Hepatocyte (in vitro differentiated cells): Measurements from ENCODE around the gene POLR3GL. TPM values are rescaled to one million over a fixed set of nuclear protein-coding genes. Genes with fewer than 3 reads are reported as not detected.

Experiments
- DNase-seq: peaks from one replicate; pipeline ENCODE4 v3.0.0-alpha.2; 2016; ENCODE audit warnings: low spot score
- H2AFZ ChIP-seq: fragments of 200-600 bp; sonication (generic); 2 replicates; pipeline ENCODE4 v1.6.0; 2016; ENCODE audit warnings: antibody characterized with exemption, mild to moderate bottlenecking
- H3K27ac ChIP-seq: fragments of 200-600 bp; sonication (generic); 2 replicates; pipeline ENCODE4 v1.5.1; 2016; ENCODE audit warnings: mild to moderate bottlenecking
- H3K27me3 ChIP-seq: fragments of 200-600 bp; sonication (generic); 2 replicates; pipeline ENCODE4 v1.6.1; 2016
- H3K36me3 ChIP-seq: fragments of 200-600 bp; sonication (generic); replicated peaks from 2 replicates; pipeline ENCODE4 v1.5.1; 2016; ENCODE audit warnings: low read depth; ENCODE audit not compliant: insufficient read depth
- H3K4me1 ChIP-seq: fragments of 200-600 bp; sonication (generic); 2 replicates; pipeline ENCODE4 v1.5.1; 2016; ENCODE audit warnings: mild to moderate bottlenecking, moderate library complexity; ENCODE audit not compliant: insufficient read depth
- H3K4me2 ChIP-seq: fragments of 200-600 bp; sonication (generic); 2 replicates; pipeline ENCODE4 v1.6.0; 2016
- H3K4me3 ChIP-seq: fragments of 200-600 bp; sonication (generic); 2 replicates; pipeline ENCODE4 v1.5.1; 2016; ENCODE audit warnings: mild to moderate bottlenecking
- H3K79me2 ChIP-seq: fragments of 200-600 bp; sonication (generic); 2 replicates; pipeline ENCODE4 v1.6.0; 2017; ENCODE audit warnings: mild to moderate bottlenecking
- H3K9me2 ChIP-seq: fragments of 200-600 bp; sonication (generic); replicated peaks from 2 replicates; pipeline ENCODE4 v1.6.0; 2017; ENCODE audit warnings: mild to moderate bottlenecking; ENCODE audit not compliant: insufficient read depth
- H3K9me3 ChIP-seq: fragments of 200-600 bp; sonication (generic); 2 replicates; pipeline ENCODE4 v1.5.1; 2016; ENCODE audit warnings: low read depth, mild to moderate bottlenecking
- H4K20me1 ChIP-seq: fragments of 200-600 bp; sonication (generic); 2 replicates; pipeline ENCODE4 v1.6.0; 2016; ENCODE audit warnings: mild to moderate bottlenecking; ENCODE audit not compliant: insufficient read depth, poor library complexity, severe bottlenecking
- EZH2 ChIP-seq: fragments of 200-600 bp; sonication (generic); IDR thresholded peaks from 2 replicates; pipeline ENCODE4 v1.6.1; 2016; ENCODE audit warnings: antibody characterized with exemption, mild to moderate bottlenecking, borderline replicate concordance
- EZH2phosphoT487 ChIP-seq: fragments of 200-600 bp; sonication (generic); IDR thresholded peaks from one replicate; pipeline ENCODE4 v1.6.1; 2018; ENCODE audit warnings: antibody characterized with exemption, mild to moderate bottlenecking, low read depth, moderate library complexity; ENCODE audit not compliant: unreplicated experiment, severe bottlenecking
- WGBS: methylation state at CpG from one replicate; pipeline ENCODE4 v1.1.6; 2016; ENCODE audit warnings: low lambda C conversion rate; ENCODE audit errors: missing lambda C conversion rate; 5-methylcytosine and 5-hydroxymethylcytosine counted together
- polyA plus RNA-seq: library from polyadenylated mRNA; unstranded; fragments of >200 nt; fragmentation: Nextera tagmentation; extraction: Ambion mirVana; gene quantifications from 2 replicates; pipeline ENCODE4 v1.2.1, GENCODE V29; 2016
- total RNA-seq: library from RNA; depleted of rRNA; stranded (reverse); fragments of >200 nt; gene quantifications from 2 replicates; pipeline ENCODE4 v1.2.3, GENCODE V29; 2014
- TF ChIP-seq, protein P1 (sequence below): fragments of 200-600 bp; sonication (generic); IDR thresholded peaks from 2 replicates; pipeline ENCODE4 v1.5.1; 2016; ENCODE audit warnings: antibody characterized with exemption, mild to moderate bottlenecking; ENCODE audit not compliant: poor library complexity

POLR3GL gene
- total and polyA plus RNA-seq, 2 experiments from 2014 or later: 10.5 to 27.3 TPM

DNA sequence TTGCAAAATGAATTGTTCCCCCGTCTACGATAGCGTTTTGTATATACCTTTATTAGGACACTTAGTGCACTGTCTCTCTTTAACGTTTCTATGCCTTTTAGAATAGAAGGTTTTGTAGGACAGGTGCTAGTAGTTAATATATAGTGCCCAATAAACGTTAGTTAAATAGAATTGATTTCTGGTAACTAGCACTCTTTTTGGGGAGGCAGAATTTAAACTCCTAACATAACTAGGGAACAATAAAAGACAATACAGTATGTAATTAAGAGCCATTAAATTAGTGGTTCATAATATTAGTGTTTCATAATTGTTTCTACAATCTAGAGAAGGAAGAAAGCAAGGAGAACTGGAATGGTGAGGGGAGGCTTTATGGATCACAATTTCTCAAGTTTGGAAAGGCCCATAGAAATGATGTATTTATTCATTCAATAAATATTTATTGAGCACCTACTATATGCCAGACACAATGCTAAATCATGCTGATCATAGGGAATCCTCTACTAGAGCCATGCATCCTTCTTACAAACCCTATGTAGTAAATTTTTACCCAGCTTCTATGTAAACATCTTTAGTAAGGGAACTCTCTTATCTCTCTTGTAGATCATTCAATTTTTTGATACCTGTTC is 742 bp downstream of the POLR3GL start:
- 15% methylated on average over 5 of the region's 5 CpGs for WGBS

DNA sequence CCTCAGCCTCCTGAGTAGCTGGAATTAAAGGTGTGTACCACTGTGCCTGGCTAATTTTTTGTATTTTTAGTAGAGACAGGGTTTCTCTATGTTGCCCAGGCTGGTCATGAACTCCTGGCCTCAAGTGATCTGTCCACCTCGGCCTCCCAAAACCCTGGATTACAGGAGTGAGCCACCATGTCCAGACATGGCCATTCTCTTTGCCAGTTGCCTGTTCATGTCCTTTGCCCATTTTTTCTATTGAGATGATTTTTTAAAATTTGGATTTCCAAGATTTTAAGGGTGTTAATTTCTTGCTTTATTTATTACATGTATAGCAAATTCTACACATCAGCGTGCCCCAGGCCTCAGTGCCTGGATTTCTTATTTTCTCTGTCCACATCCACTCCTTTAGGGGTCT is 2.8 kb downstream of the POLR3GL start:
- Histone ChIP-seq H3K4me2 (no peak overlapping the region), H3K36me3 (no peaks in the 10 kb centered on the region), H3K4me3 (no peak overlapping the region), H3K79me2 (peaks cover 5% of the 10 kb centered on the region), H3K4me1 (peaks cover 17% of the 10 kb centered on the region), H3K9me3 (no peaks in the 10 kb centered on the region), H3K9me2 (no peaks in the 10 kb centered on the region), H3K27me3 (peaks cover 9% of the 10 kb centered on the region), H3K27ac (no peak overlapping the region), H2AFZ (no peak overlapping the region), H4K20me1 (no peaks in the 10 kb centered on the region)
- TF ChIP-seq, protein P1, sequence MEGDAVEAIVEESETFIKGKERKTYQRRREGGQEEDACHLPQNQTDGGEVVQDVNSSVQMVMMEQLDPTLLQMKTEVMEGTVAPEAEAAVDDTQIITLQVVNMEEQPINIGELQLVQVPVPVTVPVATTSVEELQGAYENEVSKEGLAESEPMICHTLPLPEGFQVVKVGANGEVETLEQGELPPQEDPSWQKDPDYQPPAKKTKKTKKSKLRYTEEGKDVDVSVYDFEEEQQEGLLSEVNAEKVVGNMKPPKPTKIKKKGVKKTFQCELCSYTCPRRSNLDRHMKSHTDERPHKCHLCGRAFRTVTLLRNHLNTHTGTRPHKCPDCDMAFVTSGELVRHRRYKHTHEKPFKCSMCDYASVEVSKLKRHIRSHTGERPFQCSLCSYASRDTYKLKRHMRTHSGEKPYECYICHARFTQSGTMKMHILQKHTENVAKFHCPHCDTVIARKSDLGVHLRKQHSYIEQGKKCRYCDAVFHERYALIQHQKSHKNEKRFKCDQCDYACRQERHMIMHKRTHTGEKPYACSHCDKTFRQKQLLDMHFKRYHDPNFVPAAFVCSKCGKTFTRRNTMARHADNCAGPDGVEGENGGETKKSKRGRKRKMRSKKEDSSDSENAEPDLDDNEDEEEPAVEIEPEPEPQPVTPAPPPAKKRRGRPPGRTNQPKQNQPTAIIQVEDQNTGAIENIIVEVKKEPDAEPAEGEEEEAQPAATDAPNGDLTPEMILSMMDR: no peak
- no peak for TF ChIP-seq EZH2
- no peak for TF ChIP-seq EZH2phosphoT487
- WGBS: 87% methylated on average over 2 of the region's 2 CpGs
- DNase-seq: no peak

More for the DNA sequence above, 742 bp downstream of the POLR3GL start:
- peak overlapping the region; percentile 70 for H2AFZ ChIP-seq
- H3K4me3 ChIP-seq: peak overlapping the region; percentile 27
- H3K9me2 ChIP-seq: no peaks in the 10 kb centered on the region
- peak overlapping the region; percentile 89 for H3K27ac ChIP-seq
- no peaks in the 10 kb centered on the region for H3K9me3 ChIP-seq
- TF ChIP-seq EZH2: no peak
- TF ChIP-seq EZH2phosphoT487: no peak
- TF ChIP-seq, protein P1: no peak
- peak overlapping the region; percentile 94 for H3K4me2 ChIP-seq
- H4K20me1 ChIP-seq: no peaks in the 10 kb centered on the region
- peaks cover 32% of the 10 kb centered on the region for H3K4me1 ChIP-seq
- no peak for DNase-seq
- H3K79me2 ChIP-seq: peaks cover 5% of the 10 kb centered on the region
- peaks cover 14% of the 10 kb centered on the region for H3K27me3 ChIP-seq
- H3K36me3 ChIP-seq: no peaks in the 10 kb centered on the region

DNA sequence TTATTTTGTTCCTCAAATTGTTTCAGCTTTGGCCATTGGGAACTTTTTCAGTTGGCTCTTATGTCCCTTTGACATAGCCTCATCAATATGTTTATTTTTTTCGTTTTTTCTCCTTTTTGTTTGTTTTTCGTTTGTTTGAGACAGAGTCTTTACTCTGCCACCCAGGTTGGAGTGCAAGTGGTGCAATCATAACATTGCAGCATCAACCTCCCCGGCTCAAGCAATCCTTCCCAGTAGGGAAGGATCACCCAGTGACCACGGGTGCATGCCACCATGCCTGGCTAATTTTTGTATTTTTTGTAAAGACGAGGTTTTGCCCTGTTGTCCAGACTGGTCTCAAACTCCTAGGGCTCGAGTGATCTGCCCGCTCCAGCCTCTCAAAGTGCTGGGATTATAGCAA is 8.1 kb downstream of the POLR3GL start:
- H3K79me2 ChIP-seq: peaks cover 1% of the 10 kb centered on the region
- WGBS: 82% methylated on average over 7 of the region's 7 CpGs

More for the DNA sequence above, 8.1 kb downstream of the POLR3GL start:
- H4K20me1 ChIP-seq: no peaks in the 10 kb centered on the region
- H3K9me2 ChIP-seq: no peaks in the 10 kb centered on the region
- no peak overlapping the region for H3K4me3 ChIP-seq
- TF ChIP-seq EZH2phosphoT487: no peak
- no peak for TF ChIP-seq EZH2
- TF ChIP-seq, protein P1: no peak
- H3K4me1 ChIP-seq: peaks cover under 1% of the 10 kb centered on the region
- no peak overlapping the region for H3K27ac ChIP-seq
- H3K9me3 ChIP-seq: no peaks in the 10 kb centered on the region
- no peaks in the 10 kb centered on the region for H3K36me3 ChIP-seq
- no peak for DNase-seq
- no peak overlapping the region for H2AFZ ChIP-seq
- no peaks in the 10 kb centered on the region for H3K27me3 ChIP-seq
- no peak overlapping the region for H3K4me2 ChIP-seq
